GM12874 (cell line): Measurements from ENCODE around the gene LST1.
A peak's percentile ranks its signal among the peaks of the same experiment; 100 is the strongest.

ENCODE experiments used
- CTCF ChIP-seq: IDR thresholded peaks from 2 replicates; pipeline ENCODE4 v1.5.1; 2011; ENCODE audit warnings: low read depth, mild to moderate bottlenecking, control low read depth, low read length, moderate library complexity; ENCODE audit not compliant: insufficient read depth

Gene LST1

GRCh38 chr6:31567531-31568370, 18.3 kb upstream of the LST1 start:
- no peak for TF ChIP-seq CTCF

GRCh38 chr6:31568537-31568961, 17.5 kb upstream of the LST1 start:
- TF ChIP-seq CTCF, result no peak

- no peak for TF ChIP-seq CTCF
These were observed 16.1 kb upstream of the LST1 start for GRCh38 chr6:31569861-31570536.

GRCh38 chr6:31572041-31572911, 13.8 kb upstream of the LST1 start, which contains the start of gene LTA:
TSS of gene LTA (plus strand) at chr6:31572289. CDS start at chr6:31572743, 454 bp downstream.
- TF ChIP-seq CTCF, result no peak

GRCh38 chr6:31573239-31574105, 12.6 kb upstream of the LST1 start:
- no peak for TF ChIP-seq CTCF

- TF ChIP-seq CTCF, result 0 out of 2 replicates have a peak, but pooled peaks have one; percentile 11
These were observed 11.7 kb upstream of the LST1 start for GRCh38 chr6:31574106-31575061.
